PFSK-1 (cell line): ENCODE data around the gene IL3.

ENCODE experiments used
- POLR2AphosphoS5 ChIP-seq: IDR thresholded peaks from 2 replicates; pipeline ENCODE4 v1.6.1; 2012; ENCODE audit warnings: low read depth, mild to moderate bottlenecking, control low read depth, low read length, moderate library complexity
- REST ChIP-seq, 2 experiments: IDR thresholded peaks; 2 replicates each; pipeline versions ENCODE4 v1.6.1 to v1.8.0; 2011 to 2012; ENCODE audit warnings: low read depth in 2 of 2, low read length in 2 of 2, control low read depth in 1 of 2, inconsistent platforms in 1 of 2, mild to moderate bottlenecking in 1 of 2, moderate library complexity in 1 of 2; ENCODE audit not compliant: insufficient read depth in 1 of 2

GRCh38 chr5:132087661-132088060 is 27.2 kb downstream of the IL3 start:
- TF ChIP-seq REST (IDR thresholded peaks at IDR 0.05; ENCODE audit: insufficient read depth in 1 of 2, low read depth in 2 of 2, low read length in 2 of 2), result no peak
- TF ChIP-seq POLR2AphosphoS5, result no peak
